ENCODE data around the gene USP34.

DNA sequence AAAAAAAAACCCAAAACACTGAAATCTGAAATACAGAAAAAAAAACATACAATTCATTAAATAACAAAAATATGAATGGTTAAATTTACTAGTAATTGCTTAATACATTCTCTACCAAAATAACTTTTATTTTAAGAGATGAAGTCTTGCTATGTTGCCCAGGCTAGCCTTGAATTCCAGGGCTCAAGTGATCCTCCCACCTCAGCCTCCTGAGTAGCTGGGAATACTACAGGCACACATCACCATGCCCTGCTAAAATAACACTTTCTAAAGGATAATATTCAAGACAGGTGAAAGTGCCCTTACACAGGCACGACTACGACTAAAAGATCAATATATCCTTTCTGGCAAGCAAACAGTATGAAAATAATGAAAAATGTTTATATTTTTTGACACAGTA is 9.5 kb downstream of the USP34 start:
- TF ChIP-seq POLR2A (IDR thresholded peaks at IDR 0.05; ENCODE audit: extremely low read depth, insufficient read length) = no peak
- TF ChIP-seq, protein P1, sequence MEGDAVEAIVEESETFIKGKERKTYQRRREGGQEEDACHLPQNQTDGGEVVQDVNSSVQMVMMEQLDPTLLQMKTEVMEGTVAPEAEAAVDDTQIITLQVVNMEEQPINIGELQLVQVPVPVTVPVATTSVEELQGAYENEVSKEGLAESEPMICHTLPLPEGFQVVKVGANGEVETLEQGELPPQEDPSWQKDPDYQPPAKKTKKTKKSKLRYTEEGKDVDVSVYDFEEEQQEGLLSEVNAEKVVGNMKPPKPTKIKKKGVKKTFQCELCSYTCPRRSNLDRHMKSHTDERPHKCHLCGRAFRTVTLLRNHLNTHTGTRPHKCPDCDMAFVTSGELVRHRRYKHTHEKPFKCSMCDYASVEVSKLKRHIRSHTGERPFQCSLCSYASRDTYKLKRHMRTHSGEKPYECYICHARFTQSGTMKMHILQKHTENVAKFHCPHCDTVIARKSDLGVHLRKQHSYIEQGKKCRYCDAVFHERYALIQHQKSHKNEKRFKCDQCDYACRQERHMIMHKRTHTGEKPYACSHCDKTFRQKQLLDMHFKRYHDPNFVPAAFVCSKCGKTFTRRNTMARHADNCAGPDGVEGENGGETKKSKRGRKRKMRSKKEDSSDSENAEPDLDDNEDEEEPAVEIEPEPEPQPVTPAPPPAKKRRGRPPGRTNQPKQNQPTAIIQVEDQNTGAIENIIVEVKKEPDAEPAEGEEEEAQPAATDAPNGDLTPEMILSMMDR (IDR thresholded peaks at IDR 0.05; ENCODE audit: low read depth, low read length) = no peak

Data from NB4 (cell line).